GM19463 (cell line): ENCODE data around the gene LCP1.
"Not testable (repeated sequence)": the region's sequence is repeated elsewhere in the genome, so short reads cannot be mapped to it uniquely, and the experiment has no call there.

ENCODE experiments used
- ATAC-seq: cut with Tn5 transposase; IDR thresholded peaks from one replicate; pipeline ENCODE4 v1.9.1; 2021; ENCODE audit warnings: mild to moderate bottlenecking, moderate library complexity; ENCODE audit not compliant: unreplicated experiment

Gene LCP1

DNA sequence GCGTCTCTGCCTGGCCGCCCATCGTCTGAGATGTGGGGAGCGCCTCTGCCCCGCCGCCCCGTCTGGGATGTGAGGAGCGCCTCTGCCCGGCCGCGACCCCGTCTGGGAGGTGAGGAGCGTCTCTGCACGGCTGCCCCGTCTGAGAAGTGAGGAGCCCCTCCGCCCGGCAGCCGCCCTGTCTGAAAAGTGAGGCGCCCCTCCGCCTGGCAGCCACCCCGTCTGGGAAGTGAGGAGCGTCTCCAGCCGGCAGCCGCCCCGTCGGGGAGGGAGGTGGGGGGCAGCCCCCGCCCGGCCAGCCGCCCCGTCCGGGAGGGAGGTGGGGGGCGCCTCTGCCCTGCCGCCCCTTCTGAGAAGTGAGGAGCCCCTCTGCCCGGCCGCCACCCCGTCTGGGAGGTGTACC is 19.2 kb downstream of the LCP1 start:
- ATAC-seq, result not testable (repeated sequence)

DNA sequence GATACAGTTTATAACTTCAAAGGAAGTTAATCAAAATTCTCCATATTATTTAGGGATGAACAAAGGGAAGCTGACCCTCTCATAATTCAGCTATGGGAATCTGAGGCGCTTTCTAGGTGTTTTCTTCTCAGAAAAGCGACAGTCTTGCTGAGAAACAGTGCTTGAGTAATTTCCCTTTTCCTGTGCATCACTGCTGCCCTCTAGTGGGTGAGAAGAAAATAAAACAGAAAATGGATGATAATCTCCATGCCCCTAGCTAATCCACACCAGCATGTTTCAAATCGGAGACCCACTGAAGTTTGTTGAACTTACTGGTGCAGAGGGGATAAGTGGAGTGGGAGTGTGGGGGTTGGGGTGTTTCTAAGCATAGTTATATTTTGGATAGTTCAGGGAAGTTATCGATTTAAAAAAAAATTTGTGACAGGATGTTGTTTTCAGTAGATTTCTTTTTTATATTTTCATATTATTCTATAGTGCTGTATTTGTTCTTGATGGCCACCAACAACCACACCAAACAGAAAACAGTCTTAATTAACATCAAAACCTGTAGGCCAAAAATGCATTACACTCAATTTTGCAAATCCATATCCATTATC is 21.4 kb downstream of the LCP1 start:
- ATAC-seq, result peak; percentile 34

DNA sequence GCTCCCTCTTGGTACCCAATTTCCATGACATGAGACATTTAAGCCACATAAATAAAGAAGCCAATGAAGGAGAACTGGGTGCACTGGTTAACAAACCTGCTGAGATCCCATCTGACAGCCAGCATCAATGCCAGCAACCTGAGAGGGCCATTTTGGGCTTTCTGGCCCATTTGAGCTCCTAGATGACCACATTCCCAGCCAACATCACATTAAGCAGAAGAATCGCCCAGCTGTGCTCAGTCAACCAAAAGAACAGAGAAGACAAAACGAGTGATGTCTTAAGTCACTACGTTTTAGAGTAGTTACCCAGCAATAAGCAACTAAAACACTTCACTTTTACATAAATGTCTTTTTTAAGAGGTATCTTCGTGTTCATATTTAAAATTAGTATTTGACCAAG is 21.9 kb downstream of the LCP1 start:
- ATAC-seq, result no peak

DNA sequence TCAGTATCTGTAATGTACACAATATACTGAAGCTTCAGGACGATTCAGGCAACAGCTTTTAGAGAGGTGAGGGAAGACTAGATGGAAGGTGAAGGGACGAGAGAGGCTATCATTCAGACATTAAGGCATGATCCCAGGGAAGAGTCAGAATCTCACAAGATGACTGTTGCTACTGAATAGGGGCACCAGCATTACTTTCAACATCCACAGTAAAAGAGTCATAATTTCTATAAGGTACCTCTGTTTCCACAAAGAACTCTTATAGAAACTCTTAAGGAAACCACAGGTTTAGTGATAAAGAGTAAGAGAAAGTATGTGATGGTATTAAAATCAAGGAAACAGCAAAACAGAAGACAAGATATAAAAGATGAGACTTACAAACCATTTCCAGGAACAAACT is 23.0 kb downstream of the LCP1 start:
- no peak for ATAC-seq

DNA sequence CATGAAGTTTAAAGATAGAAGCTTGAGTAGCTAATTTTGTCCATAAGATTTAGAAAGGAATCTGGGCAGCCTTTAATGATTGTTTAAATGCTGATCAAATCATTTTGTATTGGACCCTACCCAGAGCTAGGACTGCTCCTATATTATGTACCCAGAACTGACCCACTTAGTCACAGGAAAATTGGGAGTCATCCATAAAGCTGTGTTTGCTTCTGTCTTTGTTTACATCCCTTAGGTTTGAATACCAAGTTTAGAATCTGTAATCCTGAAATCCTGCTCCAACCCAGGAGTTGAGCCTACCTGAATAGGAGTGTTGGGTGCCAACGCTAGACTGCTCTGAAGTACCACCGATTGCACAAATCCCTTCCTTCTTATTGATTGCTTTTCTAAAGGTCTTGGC is 23.8 kb downstream of the LCP1 start:
- no peak for ATAC-seq

DNA sequence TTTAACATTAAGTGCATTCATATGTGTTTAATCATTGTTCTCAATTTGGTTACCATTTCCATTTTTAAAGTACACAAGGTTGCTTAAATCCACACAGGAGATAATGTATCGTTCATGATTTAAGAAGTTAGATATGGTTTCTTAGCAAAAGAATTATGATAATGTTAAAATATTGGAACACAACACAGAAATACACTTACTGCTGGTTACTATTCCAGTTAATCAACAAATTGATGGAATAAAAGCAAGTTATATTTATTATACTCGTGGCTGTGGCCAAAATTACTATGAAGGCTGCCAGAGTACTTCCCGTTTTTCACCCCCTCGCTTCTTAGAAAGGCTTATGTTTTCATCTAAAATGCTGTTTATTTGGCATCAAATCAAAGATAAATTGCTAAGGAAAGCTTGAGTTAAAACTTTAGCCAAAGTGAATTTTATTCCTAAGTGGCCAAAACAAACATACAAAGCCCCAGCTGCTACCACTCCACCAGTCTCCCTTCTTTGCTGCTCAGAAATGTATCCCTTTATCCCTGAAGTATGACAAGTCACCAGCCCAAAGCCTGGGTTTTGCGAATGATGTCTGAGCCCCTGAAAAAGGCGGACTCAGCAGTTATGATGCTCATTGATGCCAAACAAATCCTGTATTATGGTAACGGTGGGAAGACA is 27.7 kb downstream of the LCP1 start:
- no peak for ATAC-seq

DNA sequence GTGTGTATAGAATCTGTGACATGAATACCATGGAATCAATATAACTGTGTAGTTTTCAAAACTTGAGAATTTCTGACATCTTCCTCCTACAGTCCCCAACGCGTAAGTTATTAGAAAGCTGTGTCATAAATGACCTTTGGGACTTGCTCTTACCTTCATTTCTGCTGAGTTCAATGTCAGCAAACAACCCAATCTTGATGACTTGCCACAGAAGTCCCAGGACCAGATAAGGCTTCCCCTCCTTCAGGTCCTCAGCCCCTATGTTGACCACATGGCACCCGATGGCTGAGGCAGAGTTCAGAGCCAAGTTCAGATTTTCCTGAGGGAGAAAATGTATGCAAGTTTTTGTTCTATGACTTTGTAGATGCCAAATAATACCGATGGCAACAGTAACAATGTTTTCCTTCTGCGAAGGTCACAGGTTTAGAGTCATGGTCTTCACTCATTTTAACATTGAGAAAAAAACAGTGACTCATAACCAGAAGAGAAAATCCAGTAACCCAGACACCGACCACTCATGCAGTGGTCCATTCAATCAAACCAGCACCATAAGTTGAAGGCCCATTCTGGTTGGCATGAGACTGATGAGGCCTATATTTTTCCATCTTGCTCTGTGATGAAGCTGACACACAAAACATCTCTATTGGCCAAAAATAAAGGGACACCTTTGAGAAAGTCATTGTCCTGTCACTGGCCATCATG is 29.2 kb downstream of the LCP1 start:
- ATAC-seq, result no peak

DNA sequence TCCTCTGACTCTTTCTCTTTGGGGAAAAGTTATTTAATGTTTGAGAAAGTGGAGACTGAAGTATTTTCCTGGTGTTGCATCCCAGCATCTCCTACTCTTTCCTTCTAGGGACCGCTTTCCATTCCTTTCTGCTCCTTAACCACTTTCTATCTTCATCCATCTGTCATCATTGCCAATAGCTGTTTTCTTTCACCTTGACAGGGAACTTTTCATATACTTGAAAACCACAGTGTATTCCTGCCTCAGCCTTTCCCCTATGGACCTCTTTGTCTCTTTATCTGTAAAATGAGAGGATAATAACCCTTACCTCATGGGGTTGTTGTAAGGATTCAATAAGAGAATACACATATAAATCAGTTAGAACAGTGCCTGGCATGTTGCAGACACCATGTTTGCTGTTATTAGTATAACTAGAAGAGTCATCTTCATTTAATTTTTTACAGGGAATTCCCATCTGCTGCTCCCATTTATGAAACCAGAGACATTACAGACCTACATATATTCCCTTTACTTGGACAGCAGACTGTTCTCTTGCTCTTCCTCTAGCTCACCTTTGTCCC is 31.8 kb downstream of the LCP1 start:
- ATAC-seq, result no peak

DNA sequence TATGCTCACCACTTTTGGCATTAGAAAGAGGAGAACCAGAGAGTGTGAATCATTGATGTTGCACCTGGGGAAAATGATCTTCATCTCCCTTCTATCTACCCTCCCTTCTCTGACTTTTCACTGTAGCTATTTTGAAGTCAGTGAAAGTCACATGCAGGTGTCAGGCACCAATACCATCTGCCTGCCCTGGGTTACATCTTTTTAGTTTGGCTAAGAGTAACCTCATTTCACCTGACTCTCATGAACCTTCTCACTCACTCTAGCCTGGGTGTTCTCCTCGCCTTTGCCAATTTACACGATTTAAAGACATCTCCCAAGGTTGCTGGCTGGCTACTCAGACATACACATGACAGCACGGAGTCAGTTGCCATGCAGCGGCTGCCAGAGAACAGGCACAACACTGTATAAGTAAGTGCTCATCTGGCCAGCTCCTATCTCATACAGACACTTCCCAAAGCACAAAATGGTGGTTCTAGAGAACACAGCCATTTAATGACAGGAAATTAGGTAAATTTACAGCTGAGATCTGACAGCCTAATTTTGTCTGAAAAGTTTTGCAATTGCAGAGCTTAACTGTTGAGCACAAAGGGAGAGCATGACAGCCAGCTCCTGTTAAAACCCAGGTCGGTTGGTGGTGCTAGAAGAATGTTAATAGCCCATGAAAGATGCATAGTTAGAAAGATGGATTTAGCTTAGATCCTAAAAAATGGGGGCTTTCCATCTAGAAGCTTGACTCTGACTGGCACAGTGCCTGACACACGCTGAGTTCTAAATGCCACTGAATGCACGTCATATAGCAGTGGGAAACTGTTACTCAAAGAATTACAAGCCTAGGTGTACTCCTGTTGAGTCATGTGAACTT is 32.5 kb downstream of the LCP1 start:
- no peak for ATAC-seq

DNA sequence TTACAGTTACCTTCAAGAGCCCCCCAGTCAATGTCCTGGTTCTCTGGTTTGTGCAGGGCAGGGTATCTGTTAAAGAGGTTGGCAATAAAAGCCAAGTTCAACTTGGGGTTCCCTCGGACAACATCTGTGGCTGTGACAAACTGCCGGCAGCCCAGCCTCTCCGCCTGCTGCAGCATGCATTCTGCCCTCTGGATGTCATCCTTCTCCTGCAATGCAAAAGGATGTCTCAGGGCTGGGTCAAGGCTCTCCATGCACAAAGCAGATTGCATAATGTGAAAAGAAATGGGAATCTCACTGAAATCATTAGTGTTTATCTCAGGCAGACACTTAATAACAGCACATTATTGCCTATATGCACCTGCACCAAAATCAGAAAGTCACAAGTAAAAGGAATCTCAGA is 35.1 kb downstream of the LCP1 start:
- no peak for ATAC-seq

DNA sequence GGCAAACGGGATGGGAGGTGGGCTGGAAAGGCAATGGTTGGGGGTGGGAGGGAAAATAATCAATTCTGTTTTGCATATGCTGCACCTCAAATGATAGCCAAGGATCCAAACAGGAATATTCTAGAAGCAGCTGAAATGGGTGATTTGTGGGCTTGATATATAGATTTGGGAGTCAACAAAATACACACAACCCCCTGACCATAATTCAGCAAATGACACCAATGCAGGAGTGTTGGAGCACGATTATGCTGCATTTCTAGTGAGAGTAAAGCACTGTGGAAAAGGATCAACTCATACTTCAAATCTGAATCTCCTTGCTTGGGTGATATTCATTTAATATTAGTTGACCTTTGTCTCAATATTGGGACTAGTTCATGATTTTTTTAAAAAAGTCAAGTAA is 36.0 kb downstream of the LCP1 start:
- ATAC-seq, result no peak

DNA sequence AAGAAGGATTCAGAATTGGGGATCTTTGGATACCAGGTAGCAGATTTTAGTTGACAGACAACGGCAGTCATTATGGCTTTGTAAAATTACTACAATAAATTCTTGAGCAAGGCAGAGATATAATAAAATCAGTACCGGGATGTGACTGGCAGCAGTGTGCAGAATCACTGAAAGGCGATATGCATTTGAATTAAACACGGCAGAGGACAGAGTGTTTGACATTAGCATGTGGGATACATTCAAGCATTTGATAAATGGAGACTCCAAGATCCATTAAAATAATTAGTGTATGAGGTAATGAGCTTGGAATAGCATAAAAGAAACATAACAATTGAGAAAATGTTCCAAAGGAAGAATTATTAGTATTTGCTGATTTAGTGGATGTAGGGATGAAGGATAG is 36.8 kb downstream of the LCP1 start:
- ATAC-seq, result no peak

DNA sequence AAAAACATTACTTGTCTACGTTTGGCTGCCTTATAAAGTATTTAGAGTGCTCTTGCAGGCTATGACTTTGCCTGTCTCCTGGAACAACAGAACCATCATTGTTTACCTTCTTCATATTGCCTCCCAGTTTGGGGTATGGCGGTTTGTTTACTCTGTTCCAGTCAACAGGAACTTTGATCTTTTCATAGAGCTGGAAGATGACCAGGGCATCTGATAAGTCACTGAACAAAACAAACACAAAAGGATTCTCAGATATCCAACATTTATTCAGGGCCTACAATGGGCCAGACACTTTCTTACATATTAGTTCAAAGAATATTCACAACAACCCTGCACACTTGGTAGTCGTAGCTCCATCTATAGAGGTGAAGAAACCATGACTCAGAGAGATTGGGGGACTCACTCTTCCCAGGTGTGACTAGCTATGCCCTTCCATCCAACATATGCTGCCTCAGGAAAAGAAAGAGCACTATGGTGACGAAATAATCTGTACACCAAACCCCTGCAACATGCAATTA is 38.7 kb downstream of the LCP1 start:
- no peak for ATAC-seq

DNA sequence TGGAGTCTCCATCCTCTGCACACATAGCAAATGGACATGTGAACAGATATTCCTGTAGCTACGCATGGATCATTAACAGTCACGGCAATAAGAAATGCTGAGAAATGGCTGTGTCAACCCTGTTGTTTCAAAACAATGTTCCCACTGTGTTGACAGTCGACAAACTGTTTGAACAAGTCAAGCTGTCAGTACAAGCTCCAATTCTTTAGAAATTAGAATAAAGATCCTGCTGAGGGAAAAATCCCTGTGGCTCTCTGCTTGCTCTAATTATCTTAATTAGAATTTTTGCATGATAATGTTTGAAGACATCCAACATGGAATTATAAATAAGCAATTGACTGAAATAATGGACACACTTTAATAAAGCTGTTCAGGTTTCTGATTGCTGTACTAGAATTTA is 39.2 kb downstream of the LCP1 start:
- no peak for ATAC-seq

DNA sequence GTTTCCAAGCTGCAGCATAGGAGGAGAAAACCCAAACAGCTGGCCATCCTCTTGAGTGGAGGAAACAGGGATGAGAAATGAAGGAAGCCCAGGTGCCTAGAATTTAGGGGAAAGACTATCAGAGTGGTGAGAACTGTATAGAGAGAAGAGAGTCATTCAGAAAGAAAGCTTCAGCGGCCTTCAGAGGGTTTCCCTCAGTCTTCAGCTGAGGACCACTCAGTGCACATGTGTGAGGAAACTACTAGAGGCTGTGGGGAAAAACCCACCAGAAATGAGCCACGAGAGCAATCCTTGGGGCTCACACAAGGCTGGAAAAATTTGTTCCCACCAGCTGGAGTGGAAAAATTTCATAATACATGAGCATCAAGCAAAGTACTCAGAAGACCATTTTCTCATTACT is 41.9 kb downstream of the LCP1 start:
- no peak for ATAC-seq

DNA sequence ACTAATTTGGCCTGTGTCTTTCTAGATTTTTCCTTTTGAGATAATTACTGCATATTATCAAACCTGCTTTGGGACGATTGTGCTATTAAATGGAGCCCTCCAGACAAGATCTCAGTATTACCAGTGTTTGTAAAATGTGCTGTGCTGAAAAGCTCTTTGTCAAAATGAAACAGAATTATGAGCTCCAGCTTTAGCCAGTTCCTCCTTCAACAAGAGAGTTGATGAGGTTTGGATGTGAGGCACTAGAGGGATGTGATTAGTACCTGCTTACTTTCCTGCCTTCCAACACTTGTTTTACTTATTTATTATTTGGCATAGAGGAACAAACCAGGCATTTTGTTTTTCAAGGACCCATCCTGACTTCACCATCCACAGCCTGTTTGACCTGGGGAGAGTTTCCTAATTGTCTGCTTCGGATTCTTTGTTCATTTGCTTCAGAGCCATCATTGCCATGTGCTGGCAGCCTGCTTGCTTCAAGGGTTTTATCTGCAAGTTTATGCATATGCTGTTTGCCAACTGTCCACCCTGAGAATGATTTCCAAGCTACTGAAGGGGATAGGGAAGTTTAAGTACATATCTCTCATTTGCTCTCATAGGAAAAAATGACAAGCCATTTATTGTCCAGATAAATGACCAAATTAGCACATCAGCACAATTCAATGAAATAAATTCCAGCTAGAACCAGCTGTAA is 44.2 kb downstream of the LCP1 start:
- no peak for ATAC-seq

DNA sequence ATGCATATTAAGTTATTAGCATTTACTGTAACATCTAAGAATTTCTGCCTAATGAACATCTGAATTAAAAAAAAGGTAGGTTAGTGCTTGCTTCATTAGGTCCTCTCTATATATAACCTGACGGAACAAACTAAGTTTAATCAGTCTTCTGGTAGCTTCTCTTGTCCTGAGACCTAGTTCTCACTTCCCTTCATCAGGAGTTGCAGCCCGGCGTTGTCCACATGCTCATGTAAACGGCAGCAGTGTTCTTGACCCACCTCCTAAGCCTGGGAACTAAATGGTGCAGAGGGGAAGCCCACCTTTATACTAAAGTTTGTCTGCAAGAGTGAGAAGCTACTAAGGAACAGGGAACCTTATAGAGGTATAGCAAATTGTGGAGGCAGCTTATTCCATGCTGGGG is 45.3 kb downstream of the LCP1 start:
- no peak for ATAC-seq

DNA sequence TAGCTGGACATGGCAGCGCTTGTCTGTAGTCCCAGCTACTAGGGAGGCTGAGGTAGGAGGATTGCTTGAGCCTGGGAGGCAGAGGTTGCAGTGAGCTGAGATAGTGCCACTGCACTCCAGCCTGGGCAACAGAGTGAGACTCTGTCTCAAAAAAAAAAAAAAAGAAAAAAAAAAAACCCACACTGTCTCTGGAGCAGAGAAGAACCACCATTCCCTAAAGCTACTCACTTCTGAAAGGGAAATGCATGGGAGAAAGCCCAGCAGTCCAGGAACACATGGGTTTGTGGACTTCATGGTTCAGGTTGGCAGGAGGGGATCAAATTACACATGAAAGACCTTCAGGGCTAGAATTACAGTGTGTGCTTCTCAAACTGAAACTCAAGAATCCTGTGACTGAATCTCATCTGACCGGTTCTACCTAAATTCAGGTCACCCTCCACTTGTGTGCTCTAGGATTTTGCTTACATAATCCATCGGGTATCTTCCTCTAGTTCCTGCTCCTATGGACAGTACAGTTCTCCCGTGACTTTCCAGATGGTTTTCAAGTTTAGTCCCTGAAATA is 46.9 kb downstream of the LCP1 start:
- ATAC-seq, result no peak

DNA sequence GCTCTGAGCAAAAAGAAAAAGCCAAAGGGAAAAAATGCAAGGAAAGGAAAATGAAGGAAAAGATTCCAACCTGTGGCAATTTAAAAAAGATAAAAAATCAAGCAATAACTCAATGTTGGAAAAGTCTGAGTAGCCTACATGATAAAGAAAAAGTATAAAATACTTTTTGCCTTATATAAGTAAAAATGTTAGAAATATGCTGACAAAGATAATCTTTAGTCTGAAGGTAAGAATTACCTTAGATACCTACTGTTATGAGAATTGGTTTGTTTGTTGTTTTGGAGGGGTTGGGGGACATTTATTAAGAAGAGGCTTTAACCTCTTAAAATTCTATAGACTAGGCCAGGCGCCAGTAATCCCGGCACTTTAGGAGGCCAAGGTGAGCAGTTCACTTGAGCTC is 47.5 kb downstream of the LCP1 start:
- ATAC-seq, result no peak

DNA sequence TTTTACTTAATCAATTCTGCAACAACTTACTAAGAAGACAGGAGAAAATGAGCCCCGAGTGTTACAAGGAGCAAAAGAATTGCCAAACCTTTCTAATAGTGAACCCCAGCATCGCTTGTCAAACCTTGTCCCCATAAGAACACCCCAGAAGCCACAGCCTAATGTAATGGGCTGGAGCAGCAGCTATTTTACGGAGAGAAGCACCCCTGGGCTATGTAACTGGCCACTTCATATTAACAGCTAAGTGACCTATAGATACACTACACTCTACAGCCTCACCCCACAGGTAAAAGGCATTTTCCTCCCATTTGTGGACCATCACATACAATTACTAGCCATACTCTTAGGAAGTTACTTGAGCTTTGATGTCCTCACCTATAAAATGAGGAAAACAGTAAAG is 49.9 kb downstream of the LCP1 start:
- ATAC-seq, result no peak
